Gastrocnemius medialis (tissue), 4 donors: ENCODE measurements around the gene KIF26B.
"Not testable (repeated sequence)": the region's sequence is repeated elsewhere in the genome, so short reads cannot be mapped to it uniquely, and the experiment has no call there.

Experiments used
- POLR2A ChIP-seq, 2 donors: fragments of 450-650 bp; IDR thresholded peaks; one replicate each; pipeline ENCODE4 v1.6.1; 2017; ENCODE audit warnings: antibody characterized with exemption in 2 of 2, mild to moderate bottlenecking in 2 of 2, moderate library complexity in 2 of 2
- TF ChIP-seq, protein P1 (sequence below), 5 experiments: fragments of 450-650 bp in 3 of 5; fragments of 200-600 bp in 2 of 5; sonication (generic) in 2 of 5; IDR thresholded peaks in 4 of 5; conservative IDR thresholded peaks in 1 of 5; 1 replicate in 4 of 5; 2 replicates in 1 of 5; pipeline ENCODE4 v1.5.1; 2016 to 2019; ENCODE audit warnings: antibody characterized with exemption in 5 of 5, mild to moderate bottlenecking in 3 of 5, moderate library complexity in 3 of 5

DNA sequence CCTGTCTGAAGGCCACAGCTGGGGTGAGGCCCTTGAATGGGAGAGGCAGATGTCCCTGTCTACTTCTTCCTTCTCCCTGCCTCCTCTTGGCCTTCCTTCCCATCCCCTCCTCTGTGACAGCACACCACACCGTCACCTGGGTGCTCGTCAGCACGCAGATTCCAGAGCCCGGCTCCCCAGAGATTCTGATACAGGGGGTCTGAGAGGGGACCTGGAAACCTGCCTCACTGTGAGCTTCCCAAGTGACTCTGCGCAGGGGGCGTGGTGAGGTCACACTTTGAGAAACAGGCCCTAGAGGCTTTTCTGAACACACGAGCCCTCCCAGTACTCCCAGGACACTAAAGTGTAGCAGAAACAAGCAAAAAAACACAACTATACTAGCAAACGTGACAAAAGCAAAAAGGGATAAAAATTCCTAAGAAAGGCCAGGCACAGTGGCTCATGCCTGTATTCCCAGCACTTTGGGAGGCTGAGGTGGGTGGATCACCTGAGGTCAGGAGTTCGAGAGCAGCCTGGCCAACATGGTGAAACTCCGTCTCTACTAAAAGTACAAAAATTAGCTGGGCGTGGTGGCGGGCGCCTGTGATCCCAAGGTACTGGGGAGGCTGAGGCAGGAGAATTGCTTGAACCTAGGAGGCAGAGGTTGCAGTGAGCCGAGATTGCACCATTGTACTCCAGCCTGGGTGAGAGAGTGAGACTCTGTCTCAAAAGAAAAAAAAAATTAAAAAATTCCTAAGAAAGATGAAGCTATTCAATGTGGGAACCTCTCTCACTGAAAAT is 201.3 kb downstream of the KIF26B start:
- TF ChIP-seq, protein P1, sequence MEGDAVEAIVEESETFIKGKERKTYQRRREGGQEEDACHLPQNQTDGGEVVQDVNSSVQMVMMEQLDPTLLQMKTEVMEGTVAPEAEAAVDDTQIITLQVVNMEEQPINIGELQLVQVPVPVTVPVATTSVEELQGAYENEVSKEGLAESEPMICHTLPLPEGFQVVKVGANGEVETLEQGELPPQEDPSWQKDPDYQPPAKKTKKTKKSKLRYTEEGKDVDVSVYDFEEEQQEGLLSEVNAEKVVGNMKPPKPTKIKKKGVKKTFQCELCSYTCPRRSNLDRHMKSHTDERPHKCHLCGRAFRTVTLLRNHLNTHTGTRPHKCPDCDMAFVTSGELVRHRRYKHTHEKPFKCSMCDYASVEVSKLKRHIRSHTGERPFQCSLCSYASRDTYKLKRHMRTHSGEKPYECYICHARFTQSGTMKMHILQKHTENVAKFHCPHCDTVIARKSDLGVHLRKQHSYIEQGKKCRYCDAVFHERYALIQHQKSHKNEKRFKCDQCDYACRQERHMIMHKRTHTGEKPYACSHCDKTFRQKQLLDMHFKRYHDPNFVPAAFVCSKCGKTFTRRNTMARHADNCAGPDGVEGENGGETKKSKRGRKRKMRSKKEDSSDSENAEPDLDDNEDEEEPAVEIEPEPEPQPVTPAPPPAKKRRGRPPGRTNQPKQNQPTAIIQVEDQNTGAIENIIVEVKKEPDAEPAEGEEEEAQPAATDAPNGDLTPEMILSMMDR (IDR thresholded peaks at IDR 0.05 in 4 of 5, conservative IDR thresholded peaks at IDR 0.05 in 1 of 5): not testable (repeated sequence)
- TF ChIP-seq POLR2A (IDR thresholded peaks at IDR 0.05): not testable (repeated sequence)
